HG03064 (cell line): ENCODE measurements around the gene BZW2.

Experiments
- ATAC-seq: cut with Tn5 transposase; IDR thresholded peaks from one replicate; pipeline ENCODE4 v1.9.1; 2021; ENCODE audit warnings: low read depth; ENCODE audit not compliant: unreplicated experiment

BZW2 gene

DNA sequence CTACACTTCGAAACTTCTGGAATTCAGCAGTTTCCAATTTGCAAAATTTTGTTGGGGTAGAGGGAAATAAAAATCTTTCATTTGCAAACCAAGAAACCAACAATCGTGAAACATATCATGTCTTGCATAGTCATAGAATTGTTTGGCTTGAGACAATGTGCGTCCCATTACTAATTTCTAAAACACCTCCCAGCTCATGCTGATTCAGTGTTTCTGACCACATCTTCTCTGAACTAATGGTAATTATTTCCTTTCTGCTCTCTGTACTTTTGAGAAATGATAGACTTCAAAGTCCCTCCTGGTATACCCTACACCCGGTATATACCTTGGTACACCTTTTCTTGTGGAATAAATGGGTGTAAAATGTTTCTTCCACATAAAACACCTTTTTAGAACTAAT, 65.7 kb downstream of the BZW2 start:
- ATAC-seq = no peak

DNA sequence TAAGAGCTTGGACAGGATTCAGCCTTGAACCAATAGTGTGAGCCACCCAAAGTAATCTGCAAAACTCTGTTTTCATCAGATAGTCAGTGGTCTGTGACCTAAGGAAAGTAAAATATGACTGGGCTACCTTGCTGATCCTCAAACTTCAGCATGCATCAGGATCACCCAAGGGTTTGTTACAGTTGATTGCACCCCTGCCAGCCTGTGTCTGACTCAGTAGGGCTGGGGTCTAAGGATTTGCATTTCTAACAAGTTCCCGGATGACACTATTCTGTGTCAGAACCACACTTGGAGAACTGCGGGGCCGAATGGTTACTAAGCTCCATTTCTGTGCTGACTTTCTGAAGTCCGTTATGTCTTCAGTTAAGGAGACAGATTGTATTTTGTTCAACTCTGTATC, 66.9 kb downstream of the BZW2 start:
- ATAC-seq = no peak

DNA sequence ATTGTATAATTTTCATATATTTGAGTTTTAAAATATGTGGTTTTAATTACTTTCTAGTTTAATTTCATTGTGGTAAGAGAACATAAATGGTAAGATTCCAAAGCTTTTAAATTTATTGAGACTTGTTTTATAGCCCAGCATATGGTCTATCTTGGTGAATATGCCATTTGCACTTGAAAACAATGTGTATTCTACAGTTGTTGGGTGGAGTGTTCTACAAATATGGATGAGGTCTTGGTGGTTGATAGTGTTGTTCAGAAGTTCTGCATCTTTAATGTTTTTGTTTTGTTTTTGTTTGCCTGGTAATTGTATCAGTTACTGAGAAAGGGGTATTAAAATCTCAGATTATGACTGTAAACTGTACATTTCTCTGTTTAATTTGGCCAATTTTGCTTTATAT, 69.9 kb downstream of the BZW2 start:
- no peak for ATAC-seq

DNA sequence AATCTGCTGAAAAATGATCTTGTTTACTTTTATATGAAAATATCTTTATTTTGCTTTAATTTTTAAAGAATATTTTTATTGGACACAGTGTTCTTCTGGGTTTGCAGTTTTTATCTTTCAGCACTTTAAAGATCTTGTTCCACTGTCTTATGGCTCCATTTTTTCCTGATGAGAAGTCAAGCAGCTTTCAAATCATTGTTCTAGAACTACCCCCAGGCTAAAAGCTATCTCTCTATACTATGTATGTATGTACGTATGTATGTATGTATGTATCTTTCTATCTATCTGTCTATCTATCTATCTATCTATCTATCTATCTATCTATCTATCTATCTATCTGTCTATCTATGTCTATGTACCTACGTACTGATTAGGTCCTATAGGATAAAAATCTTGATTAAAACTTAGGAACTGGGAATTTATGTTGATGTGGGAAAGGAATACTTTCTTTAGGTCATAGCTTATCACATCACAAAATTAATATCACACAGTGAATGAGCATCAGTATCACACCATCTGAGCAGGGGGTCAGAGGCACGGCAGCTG, 72.2 kb downstream of the BZW2 start:
- ATAC-seq = no peak

DNA sequence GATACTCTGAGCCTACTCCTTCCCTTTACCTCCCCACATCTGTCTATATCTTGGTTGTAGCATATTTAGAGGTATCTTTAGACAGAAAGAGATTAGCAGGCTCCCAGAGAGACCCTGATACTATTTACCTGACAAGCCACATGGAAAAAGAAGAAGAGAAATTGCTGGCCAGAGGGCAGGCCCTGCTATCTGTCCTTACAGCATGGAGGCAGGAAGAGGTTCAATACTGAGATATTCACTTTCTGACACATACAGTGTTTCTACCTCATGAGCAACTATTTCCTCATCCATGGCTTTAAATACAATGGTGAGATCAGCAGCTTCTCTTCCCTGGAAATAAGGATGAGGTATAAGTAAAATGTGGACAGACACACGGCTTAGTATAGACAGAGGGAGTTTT, 73.7 kb downstream of the BZW2 start:
- no peak for ATAC-seq

DNA sequence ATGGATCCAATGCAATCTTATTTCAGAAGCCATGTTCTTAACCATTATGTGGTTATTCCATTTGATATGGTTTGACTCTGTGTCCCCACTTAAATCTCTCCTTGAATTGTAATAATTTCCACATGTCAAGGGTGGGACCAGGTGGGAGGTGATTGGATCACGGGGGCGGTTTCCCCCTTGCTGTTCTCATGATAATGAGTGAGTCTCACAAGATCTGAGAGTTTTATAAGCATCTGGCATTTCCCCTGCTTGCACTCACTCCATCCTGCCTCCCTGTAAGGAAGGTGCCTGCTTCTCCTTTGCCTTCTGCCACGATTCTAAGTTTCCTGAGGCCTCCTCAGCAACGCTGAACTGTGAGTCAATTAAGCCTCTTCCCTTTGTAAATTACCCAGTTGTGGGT, 75.6 kb downstream of the BZW2 start:
- ATAC-seq = no peak

DNA sequence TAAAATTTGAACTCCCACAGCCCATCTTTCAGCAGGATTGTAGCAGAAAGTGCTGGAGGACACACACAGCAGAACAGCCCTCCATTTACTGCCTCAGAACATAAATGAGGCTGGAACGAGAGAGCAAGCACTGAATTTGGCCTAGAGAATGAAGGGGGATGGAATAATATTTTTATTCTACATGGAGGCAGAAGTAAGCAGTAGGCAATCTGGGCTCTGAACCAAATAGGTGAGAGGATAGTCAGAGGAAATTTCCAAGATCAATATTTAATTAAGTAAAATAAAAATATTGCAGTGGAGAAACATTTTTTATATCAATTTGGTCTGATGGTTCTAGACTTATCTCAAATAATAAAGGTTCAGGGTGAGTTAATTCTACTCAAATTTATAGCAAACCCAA, 78.4 kb downstream of the BZW2 start:
- ATAC-seq = no peak

DNA sequence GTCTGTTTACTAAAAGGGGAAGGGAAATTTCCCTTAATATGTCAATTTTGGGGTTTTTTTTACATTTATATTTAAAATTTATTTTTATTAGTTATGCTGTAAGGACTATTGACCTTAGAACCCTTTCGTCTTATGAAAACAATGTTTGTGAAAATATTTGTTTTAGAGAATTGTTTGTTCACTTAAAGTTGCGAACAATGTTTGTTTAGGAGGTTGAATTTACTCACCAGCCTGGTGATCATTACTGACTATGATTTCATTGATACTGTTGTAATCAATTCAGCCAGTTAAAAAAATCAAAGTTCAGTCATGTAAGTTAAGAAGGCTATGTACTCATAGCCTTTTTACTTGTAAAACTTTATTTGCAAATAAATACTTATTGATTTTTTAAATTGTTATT, 80.2 kb downstream of the BZW2 start:
- ATAC-seq = no peak

DNA sequence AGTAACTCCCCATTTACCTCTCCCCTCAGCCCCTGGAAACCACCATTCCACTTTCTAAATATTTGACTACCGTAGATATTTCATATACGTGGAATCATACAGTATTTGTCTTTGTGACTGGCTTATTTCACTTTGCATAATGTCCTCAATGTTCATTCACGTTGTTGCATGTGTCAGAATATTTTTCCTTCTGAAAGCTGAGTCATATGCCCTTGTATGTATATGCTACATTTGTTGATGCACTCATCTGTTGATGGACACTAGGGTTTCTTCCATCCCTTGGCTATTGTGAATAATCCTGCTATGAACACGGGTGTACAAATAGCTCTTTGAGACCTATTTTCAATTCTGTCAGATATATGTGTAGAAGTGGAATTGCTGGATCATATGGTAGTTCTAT, 81.8 kb downstream of the BZW2 start:
- ATAC-seq = no peak

DNA sequence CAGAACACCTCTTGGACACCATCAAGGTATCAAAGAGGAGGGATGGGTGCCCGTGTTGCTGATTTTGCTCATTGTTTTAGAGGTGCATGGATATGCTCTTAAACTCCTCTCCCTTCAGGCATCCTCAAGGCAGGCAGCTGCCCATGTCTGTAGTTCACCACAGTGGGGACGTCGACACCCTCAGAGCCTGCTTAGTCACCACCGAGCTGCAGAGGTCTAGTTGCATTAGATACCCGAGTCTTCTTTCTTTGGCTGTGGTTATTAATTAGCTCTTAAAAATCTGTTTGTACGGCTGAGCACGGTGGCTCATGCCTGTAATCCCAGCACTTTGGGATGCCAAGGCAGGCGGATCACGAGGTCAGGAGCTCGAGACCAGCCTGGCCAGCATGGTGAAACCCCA, 82.8 kb downstream of the BZW2 start:
- ATAC-seq = no peak

DNA sequence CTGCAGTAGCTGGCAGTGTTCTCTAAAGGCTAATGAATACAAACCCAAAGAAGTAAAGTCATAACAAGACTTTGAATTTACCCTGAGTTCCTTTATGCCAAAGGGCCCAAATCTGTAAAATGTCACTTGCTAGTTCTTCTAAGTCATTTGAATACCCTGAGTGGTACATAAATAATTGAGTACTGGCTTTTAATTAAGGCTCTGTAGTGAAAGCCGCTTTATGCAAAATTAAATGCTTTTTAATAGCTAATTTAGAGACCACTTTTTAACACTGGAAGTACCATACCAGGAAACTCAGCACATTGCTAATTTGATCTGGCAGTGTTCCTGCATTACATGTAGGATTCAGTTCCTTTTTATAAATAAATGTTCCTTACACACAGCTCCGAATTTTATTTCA, 83.6 kb downstream of the BZW2 start:
- ATAC-seq = no peak

DNA sequence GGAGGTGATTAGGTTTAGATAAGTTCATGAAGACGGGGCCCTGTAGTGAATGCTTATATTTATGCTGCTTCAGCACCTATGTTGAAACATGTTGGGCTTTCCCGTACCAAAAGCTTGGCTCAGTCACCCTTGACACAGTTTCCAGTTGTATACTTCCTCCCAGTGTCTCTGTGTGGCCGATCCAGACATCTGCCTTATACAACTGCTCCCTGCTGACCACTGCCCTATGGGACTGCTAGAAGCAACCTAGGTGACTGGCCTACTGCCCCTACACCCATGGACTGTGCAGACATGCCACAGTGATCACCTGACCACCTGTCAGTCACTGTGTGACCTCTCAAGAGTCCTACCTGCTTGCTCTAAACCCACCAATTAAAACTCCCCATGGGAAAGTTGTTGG, 85.0 kb downstream of the BZW2 start:
- ATAC-seq = no peak

DNA sequence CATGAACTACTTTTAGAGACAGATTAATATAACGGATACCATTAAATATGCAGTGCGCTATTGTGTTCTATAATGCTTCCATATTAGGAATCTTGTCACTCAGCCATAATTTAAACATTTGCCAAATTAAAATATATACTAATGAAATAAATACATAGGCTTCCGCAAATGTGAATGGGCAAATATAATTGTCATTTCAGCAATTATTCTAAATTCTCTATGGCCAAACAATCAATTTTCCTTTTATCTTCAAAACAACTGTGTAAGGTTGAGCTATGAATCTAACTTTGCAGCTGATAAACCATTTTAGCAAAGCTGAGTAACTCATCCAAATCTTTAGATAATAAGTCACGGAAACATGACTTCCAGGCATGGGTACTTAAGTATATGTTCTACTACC, 86.8 kb downstream of the BZW2 start:
- no peak for ATAC-seq

DNA sequence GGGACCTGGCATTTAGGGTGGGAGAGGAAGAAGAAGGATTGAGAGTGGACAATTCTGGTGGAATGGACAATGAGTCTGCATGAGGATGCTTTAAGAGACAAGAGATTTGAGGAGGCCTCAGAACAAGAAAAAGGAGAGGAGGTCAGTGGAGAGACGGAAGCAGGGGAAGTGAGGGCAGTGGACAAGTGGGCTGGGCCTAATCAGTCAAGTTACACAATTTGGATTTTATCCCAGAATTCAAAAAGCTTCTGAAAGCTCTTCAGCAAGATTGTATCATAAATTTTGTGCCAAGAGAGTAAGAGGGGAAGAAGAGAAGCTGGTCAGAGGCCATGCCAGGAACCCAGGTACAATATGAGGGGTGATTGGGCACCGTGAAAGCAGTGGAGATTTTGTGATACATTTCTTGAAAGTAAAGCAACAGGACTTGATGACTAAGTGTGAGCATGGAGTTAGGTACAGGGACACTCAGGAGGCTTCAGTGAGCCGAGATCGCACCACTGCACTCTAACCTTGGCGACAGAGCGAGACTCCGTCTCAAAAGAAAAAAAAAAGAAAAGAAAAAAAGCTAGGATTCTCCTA, 88.3 kb downstream of the BZW2 start:
- ATAC-seq = no peak

DNA sequence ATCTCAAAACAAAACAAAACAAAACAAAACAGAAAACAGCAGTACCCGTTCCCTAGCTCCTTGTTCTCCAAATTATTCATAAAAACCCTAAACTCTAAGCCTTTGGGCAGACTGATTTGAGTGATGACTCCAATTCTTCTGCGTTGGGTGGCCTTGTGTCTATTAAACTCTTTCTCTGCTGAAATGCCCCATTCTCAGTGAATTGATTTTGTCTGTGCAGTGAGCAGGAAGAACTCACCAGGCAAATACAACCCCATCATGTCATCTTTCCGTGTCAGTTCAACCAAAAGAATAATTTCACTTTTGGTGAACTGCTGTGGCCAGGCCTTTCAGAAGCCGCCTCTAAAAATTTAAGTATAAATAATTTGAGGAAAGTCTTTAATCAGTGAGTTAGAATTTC, 89.0 kb downstream of the BZW2 start:
- ATAC-seq = no peak

DNA sequence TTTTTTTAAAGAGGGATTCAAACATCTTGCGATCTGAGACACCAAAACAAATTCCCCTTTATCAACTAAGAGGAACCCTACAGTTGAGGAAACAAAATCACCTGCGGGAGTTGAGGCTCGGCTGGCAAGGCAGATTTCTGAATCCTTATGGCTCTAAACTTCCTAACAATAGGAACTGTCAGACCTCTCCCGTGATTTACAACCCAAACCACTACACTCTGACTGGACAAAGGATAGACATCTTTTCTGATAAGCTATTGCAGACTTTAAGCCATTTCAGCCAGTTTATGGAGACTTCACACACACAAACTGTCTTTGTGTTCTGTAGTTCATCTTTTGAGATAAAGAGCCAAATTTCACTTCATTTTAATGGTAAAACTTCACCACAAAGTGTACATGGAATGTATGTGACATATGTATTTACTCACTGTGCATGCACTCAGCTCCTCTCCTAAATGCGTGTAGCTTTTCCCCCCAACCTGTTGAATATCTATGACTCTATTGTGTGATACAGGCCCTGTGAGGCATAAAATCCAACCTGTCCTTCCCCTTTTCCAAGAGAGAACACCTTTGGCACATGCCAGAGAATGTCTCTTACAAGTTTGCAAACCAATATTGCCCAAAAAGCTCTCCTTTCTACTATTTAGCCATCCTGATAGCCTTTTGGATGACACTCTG, 92.2 kb downstream of the BZW2 start:
- ATAC-seq = no peak

DNA sequence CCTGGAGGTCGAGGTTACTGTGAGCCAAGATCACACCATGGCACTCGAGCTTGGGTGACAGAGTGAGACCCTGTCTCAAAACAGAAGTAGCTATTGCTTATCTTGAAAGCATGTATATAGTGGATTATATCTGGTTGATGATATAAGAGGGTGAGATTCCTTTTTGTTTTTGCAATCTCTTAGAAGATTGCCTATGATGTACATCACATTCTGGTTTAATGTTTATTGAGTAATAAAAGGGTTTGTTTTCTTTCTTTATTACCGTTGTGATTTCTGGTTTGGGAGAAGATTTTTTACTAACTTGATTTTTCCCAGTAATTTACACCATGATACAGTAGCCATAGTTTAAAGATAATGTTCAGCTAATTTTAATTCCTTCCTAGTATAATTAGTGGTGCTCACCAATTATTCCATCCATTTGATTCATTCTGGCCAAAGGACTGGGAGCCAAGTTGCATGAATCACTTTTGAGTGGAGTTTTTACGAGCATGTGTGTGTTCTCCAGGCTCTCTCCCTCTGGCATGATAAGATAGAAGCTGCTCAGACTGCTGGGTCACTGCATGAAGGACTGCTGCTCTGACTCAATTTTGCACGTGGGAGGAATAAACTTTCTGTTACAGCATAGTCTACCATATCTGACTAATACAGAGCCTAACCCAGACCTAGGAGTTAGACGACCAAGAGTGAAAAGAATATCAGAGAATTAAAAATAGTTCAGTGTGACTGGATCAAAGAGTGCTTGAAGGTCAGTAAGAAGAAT, 94.1 kb downstream of the BZW2 start:
- no peak for ATAC-seq

DNA sequence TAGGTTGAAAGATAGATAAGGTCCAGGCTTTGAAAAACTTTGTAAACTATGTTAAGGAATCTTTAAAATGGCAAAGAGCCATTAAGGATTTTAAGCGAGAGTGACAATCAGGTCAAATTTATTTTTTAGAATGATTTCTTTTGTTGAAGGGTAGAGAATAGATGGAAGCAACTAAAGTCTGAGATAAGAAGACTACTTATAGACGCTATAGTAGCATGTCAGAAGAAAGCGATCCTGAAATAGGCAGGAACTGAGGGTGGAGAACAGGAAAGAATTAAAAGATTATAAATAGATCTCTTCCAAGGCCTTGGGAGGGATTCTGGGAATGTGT, 94.6 kb downstream of the BZW2 start:
- no peak for ATAC-seq

DNA sequence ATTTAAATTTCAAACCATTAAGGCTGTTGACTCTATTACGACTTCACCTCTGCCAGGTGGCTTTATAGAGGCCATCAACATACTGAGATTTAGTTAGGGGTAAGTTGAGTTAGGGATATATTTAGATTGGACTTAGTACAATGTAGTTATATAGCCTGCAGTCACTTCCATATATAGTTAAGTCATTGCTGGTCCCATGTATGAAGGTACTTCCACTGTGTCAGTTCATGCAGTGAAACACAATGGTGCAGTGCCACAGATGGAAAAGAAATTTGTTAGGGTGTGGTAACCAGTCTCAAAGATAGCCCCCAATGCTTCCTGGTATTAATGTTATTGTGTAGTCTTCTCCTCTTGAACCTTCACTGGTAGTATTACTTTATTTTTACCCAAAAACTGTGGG, 95.0 kb downstream of the BZW2 start:
- ATAC-seq = no peak

DNA sequence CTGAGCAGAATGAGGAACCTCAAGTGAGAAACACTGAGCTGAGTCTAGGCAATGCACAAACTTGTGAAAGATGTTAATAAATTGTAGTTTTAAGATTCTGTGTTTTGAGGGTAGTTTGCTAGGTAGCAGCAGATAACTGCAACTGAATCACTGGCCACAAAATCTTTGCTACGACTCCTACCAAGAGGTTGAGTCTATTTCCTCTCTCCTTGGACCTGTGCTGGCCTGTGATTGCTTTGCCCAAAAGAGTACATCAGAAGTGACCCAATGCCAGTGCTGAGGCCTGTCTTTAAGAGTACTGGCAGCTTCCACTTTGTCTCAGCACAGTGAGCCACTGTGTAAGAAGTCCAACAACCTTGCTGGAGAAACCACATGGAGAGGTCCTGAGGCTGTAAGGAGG, 95.7 kb downstream of the BZW2 start:
- no peak for ATAC-seq

DNA sequence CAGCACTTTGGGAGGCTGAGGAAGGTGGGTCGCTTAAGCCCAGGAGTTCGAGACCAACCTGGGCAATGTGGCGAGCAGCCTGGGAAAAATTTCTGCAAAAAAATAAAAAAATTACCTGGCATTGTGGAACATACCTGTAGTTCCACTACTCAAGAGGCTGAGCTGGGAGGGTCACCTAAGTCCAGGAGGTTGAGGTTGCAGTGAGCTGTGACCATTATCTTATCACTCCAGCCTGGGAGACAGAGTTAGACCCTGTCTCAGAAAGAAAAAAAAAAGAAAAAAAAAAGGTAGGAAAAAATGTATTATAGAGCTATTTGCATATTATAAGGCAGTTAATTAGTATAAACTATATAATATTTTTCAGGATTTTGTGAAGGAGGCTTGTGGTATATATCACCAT, 96.6 kb downstream of the BZW2 start:
- no peak for ATAC-seq

DNA sequence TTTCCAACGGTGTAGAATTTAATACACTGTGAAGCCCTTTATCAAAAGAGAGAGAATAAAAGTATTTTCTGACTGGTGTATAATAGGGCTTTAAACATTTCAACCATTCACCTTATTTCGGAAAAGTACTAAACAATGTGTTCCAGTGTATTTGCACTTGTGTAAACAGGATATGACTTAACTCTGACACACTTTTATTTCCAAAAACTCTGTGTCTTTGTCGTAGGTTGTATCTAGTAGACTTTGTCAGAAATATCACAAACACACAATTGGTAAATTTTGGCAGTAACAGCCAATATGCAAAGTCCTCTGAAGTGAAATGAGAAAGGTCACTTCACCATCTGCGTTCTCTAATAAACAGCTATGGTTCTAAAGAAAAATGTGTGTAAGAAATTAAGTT, 97.3 kb downstream of the BZW2 start:
- ATAC-seq = no peak
